NB4 (cell line): ENCODE data around the gene ASS1.

Experiments
- MYC ChIP-seq: IDR thresholded peaks from 2 replicates; pipeline ENCODE4 v1.6.1; 2011; ENCODE audit warnings: low read depth, low read length
- POLR2A ChIP-seq: IDR thresholded peaks from 2 replicates; pipeline ENCODE4 v1.6.1; 2011; ENCODE audit warnings: mild to moderate bottlenecking; ENCODE audit not compliant: insufficient read length; ENCODE audit errors: extremely low read depth
- TF ChIP-seq, protein P1 (sequence below): IDR thresholded peaks from one replicate; pipeline ENCODE4 v1.5.1; 2012; ENCODE audit warnings: low read depth, low read length
- TF ChIP-seq, protein P2 (sequence below): IDR thresholded peaks from 2 replicates; pipeline ENCODE4 v1.6.1; 2011; ENCODE audit warnings: low read depth, low read length

DNA sequence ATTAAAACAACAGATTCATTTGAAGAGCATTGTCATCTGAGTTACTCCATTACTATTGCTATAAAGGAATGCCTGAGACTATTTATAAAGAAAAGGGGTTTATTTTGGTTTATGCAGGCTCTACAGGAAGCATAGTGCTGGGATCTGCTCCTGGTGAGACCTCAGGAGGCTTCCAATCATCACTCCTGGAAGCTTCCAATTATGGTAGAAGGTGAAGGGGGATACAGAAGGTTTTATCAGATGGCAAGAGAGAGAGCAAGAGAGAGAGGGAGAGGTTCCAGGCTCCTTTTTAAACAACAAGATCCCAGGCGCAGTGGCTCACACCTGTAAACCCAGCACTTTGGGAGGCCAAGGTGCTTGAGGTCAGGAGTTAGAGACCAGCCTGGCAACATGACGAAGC, 63.5 kb downstream of the ASS1 start:
- TF ChIP-seq, protein P1, sequence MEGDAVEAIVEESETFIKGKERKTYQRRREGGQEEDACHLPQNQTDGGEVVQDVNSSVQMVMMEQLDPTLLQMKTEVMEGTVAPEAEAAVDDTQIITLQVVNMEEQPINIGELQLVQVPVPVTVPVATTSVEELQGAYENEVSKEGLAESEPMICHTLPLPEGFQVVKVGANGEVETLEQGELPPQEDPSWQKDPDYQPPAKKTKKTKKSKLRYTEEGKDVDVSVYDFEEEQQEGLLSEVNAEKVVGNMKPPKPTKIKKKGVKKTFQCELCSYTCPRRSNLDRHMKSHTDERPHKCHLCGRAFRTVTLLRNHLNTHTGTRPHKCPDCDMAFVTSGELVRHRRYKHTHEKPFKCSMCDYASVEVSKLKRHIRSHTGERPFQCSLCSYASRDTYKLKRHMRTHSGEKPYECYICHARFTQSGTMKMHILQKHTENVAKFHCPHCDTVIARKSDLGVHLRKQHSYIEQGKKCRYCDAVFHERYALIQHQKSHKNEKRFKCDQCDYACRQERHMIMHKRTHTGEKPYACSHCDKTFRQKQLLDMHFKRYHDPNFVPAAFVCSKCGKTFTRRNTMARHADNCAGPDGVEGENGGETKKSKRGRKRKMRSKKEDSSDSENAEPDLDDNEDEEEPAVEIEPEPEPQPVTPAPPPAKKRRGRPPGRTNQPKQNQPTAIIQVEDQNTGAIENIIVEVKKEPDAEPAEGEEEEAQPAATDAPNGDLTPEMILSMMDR: no peak
- no peak for TF ChIP-seq MYC
- TF ChIP-seq POLR2A: no peak
- TF ChIP-seq, protein P2, sequence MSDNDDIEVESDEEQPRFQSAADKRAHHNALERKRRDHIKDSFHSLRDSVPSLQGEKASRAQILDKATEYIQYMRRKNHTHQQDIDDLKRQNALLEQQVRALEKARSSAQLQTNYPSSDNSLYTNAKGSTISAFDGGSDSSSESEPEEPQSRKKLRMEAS: no peak
